Upper lobe of right lung (tissue), 1 donor: ENCODE measurements around the gene ATG101. TPM values are rescaled to one million over a fixed set of nuclear protein-coding genes. Genes with fewer than 3 reads are reported as not detected.

Experiments used
- ATAC-seq: fragments of 200-7000 bp; cut with Tn5 transposase; one replicate; pipeline ENCODE4 v1.9.1; 2020; ENCODE audit warnings: mild to moderate bottlenecking, moderate library complexity
- DNase-seq: peaks from one replicate; pipeline ENCODE4 v3.0.0-alpha.2; 2020
- H3K27ac ChIP-seq: fragments of 200-600 bp; one replicate; pipeline ENCODE4 v1.8.0; 2022
- H3K27me3 ChIP-seq: fragments of 200-600 bp; one replicate; pipeline ENCODE4 v1.8.0; 2022; ENCODE audit warnings: mild to moderate bottlenecking
- H3K36me3 ChIP-seq: fragments of 200-600 bp; one replicate; pipeline ENCODE4 v1.8.0; 2022
- H3K4me1 ChIP-seq: fragments of 200-600 bp; one replicate; pipeline ENCODE4 v1.8.0; 2022
- H3K4me3 ChIP-seq: fragments of 200-600 bp; one replicate; pipeline ENCODE4 v1.8.0; 2022; ENCODE audit warnings: mild to moderate bottlenecking
- H3K9me3 ChIP-seq: fragments of 200-600 bp; one replicate; pipeline ENCODE4 v1.8.0; 2022
- CTCF ChIP-seq: fragments of 200-600 bp; IDR thresholded peaks from one replicate; pipeline ENCODE4 v1.8.0; 2022; ENCODE audit warnings: antibody characterized with exemption
- intact Hi-C: fragments of 100-400 bp; cut with DNase I; formaldehyde crosslinking; loops from one replicate; pipeline ENCODE4 v1.11.0; 2022
- total RNA-seq: library from RNA; stranded (reverse); fragmentation: NEBNext Ultra II Directional; extraction: Animal tissue kit (Norgen Biotek cat#: 25700); gene quantifications from one replicate; pipeline ENCODE4 v1.2.1, GENCODE V29; 2021
- donor health status: DM: no; HTN: yes; CAD: no; lungs with severe emphysema.

The ATG101 gene
- total RNA-seq, 1 donor from 2014 or later: 37.3 TPM

GRCh38 chr12:52087961-52088820, 18.4 kb downstream of the ATG101 start:
- Histone ChIP-seq H3K4me1 (peaks cover 5% of the 10 kb centered on the region), H3K4me3 (no peak overlapping the region), H3K36me3 (no peaks in the 10 kb centered on the region), H3K27me3 (no peaks in the 10 kb centered on the region), H3K27ac (no peak overlapping the region), H3K9me3 (no peaks in the 10 kb centered on the region)
- TF ChIP-seq CTCF: no peak
- ATAC-seq (no peak), DNase-seq (peak; percentile 48)
- intact Hi-C loops: loop anchor here (5.0 kb wide), 1 partner anchor 61 kb away; no protein-coding TSS in a partner anchor

- DNase-seq (peak; percentile 18), ATAC-seq (no peak)
- Histone ChIP-seq H3K27ac (no peak overlapping the region), H3K4me3 (no peak overlapping the region), H3K9me3 (no peaks in the 10 kb centered on the region), H3K27me3 (no peaks in the 10 kb centered on the region), H3K36me3 (no peaks in the 10 kb centered on the region), H3K4me1 (no peaks in the 10 kb centered on the region)
- TF ChIP-seq CTCF: no peak
- intact Hi-C loops: loop anchor here (5.0 kb wide), 1 partner anchor 62 kb away; no protein-coding TSS in a partner anchor
These were observed 19.7 kb downstream of the ATG101 start for GRCh38 chr12:52089491-52089890.

GRCh38 chr12:52090291-52090690, 20.5 kb downstream of the ATG101 start:
- TF ChIP-seq CTCF: no peak
- Histone ChIP-seq H3K36me3 (no peaks in the 10 kb centered on the region), H3K4me3 (no peak overlapping the region), H3K27me3 (no peaks in the 10 kb centered on the region), H3K27ac (no peak overlapping the region), H3K9me3 (no peaks in the 10 kb centered on the region), H3K4me1 (no peaks in the 10 kb centered on the region)
- DNase-seq: peak; percentile 35
- no peak for ATAC-seq
- intact Hi-C loops: no loop called here

- H3K4me3 ChIP-seq: no peak overlapping the region
- no peak for TF ChIP-seq CTCF
- no peak for ATAC-seq
- peak; percentile 38 for DNase-seq
- no peaks in the 10 kb centered on the region for H3K9me3 ChIP-seq
- H3K27ac ChIP-seq: no peak overlapping the region
- no peaks in the 10 kb centered on the region for H3K36me3 ChIP-seq
- no peaks in the 10 kb centered on the region for H3K4me1 ChIP-seq
- intact Hi-C loops: no loop called here
- H3K27me3 ChIP-seq: no peaks in the 10 kb centered on the region
These were observed 21.3 kb downstream of the ATG101 start for GRCh38 chr12:52091061-52091460.

GRCh38 chr12:52091869-52092268, 22.1 kb downstream of the ATG101 start:
- ATAC-seq (peak; percentile 77), DNase-seq (peak; percentile 41)
- Histone ChIP-seq H3K9me3 (no peaks in the 10 kb centered on the region), H3K4me3 (no peak overlapping the region), H3K27ac (no peak overlapping the region), H3K27me3 (no peaks in the 10 kb centered on the region), H3K4me1 (no peaks in the 10 kb centered on the region), H3K36me3 (no peaks in the 10 kb centered on the region)
- intact Hi-C loops: no loop called here
- TF ChIP-seq CTCF: no peak
